ENCODE measurements around the gene WHAMM.
"Not testable (repeated sequence)": the region's sequence is repeated elsewhere in the genome, so short reads cannot be mapped to it uniquely, and the experiment has no call there.

Gene WHAMM

GRCh38 chr15:82865981-82866380 is 56.6 kb downstream of the WHAMM start:
- DNase-seq (ENCODE audit: low read depth, low spot score): not testable (repeated sequence)

- no peak for DNase-seq (ENCODE audit: low read depth, low spot score)
These were observed 61.4 kb downstream of the WHAMM start for GRCh38 chr15:82870727-82871320.

DNA sequence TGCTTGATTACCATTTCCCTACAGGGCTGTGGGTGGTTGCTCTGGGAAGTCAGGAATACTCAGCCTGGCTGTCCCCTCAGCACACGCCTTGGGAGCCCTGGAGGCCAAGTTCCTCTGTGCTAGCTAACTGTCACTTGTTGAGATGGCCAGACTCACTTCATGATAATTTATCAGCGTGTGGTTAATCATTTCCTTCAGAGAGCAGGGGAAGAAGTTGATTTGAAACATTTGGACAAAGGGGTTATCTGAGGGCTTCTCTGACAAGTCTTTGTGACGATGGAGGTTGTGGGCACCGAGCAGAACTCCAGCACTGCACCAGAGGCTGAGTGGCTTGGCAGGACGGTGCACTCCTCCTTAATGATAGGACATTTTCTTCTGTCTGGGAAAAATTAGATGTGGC is 61.9 kb downstream of the WHAMM start:
- no peak for DNase-seq (ENCODE audit: low read depth, low spot score)

DNA sequence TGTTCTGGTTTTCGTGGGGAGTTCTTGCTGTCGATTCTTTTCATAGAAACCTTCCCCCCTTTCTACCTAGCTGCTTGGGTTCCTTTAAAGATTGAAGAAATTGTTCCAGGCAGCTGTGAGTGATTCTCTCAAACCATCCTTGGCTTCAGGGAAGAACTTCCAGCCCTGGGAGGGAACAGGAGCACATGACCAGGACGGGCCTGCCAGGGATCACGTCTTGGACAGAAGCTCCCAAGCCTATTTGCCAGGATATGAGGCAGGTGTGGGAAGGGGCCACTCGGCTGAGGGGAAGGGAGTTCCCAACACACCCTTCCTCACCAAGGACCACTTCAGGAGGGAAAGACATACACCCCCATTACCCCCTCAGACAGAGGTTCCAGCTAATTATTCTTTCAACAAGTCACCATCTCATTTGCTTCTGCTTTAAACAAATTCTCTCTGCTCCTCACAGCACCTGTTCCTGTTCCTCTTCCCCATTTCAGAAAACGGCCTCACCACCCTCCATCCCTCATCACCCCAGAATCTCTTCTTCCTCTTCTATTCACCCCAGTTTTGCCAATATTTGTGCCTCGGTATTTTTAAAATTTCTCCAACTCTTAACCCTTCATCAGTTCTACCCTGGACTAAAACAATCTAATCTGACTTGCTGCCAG is 62.5 kb downstream of the WHAMM start:
- DNase-seq (ENCODE audit: low read depth, low spot score): no peak

- DNase-seq (ENCODE audit: low read depth, low spot score): no peak
These were observed 63.7 kb downstream of the WHAMM start for GRCh38 chr15:82873000-82873680.

- no peak for DNase-seq (ENCODE audit: low read depth, low spot score)
These were observed 64.8 kb downstream of the WHAMM start for GRCh38 chr15:82874267-82874666.

DNA sequence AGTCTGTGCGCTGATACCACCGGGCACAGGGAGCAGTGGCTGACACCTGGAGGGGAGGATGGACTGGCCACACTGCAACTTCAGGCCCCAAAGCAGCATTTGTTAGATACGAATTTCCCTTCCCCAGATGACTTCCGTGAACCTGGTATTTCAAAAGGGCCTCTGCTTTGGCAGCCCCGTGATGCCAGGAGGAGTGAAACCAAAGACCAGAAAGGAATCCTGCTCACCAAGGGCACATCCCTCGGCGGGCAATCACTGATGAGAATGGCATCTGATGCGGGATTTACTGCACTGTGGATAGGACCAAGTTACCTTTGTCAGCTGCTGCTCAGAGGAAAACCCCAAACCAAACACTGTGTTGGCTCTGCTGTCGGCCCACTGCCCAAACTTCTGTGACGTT is 65.5 kb downstream of the WHAMM start:
- DNase-seq (ENCODE audit: low read depth, low spot score): no peak

GRCh38 chr15:82875411-82876003 is 66.1 kb downstream of the WHAMM start:
- no peak for DNase-seq (ENCODE audit: low read depth, low spot score)

DNA sequence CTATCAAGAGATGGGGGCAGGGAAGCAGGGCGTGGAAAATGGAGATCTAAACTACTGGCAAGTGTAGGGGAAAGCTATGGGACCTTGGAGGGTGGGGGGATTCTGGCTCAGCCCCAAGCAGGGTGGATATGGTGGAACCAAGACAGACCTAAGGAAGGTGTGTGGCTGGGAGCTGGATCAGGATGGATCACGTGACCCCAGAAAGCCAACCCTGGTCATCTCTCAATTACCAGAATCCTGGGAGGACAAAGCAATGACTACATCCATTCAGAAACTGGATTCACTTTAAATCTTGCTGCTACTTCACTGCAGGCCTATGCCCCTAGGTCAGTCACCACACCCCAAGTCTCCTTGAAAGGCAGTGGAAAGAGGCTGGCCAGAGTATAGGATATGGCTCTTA is 68.4 kb downstream of the WHAMM start:
- DNase-seq (ENCODE audit: low read depth, low spot score): no peak

GRCh38 chr15:82878325-82878724 is 68.9 kb downstream of the WHAMM start:
- no peak for DNase-seq (ENCODE audit: low read depth, low spot score)

DNA sequence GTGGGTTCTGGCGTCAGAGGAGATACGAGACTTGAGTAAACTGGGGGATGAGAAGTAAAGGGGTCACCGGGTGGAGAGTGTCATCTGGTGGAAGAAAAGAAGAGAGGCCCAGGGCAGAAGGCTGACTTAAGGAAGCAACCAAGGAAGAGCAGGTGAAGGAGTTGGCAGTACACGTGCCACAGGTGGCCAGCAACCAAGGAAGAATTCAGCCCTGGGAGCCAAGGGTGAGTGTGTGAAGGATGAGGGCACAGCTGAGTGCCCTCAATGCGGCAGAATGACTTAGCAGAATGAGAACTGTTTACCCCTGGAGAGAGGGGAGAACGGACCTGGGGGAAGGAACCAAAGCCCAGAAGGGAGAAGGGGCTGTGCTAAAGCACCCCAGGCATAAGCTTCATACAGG is 71.3 kb downstream of the WHAMM start:
- no peak for DNase-seq (ENCODE audit: low read depth, low spot score)

GRCh38 chr15:82881747-82882146 is 72.3 kb downstream of the WHAMM start:
- no peak for DNase-seq (ENCODE audit: low read depth, low spot score)

DNA sequence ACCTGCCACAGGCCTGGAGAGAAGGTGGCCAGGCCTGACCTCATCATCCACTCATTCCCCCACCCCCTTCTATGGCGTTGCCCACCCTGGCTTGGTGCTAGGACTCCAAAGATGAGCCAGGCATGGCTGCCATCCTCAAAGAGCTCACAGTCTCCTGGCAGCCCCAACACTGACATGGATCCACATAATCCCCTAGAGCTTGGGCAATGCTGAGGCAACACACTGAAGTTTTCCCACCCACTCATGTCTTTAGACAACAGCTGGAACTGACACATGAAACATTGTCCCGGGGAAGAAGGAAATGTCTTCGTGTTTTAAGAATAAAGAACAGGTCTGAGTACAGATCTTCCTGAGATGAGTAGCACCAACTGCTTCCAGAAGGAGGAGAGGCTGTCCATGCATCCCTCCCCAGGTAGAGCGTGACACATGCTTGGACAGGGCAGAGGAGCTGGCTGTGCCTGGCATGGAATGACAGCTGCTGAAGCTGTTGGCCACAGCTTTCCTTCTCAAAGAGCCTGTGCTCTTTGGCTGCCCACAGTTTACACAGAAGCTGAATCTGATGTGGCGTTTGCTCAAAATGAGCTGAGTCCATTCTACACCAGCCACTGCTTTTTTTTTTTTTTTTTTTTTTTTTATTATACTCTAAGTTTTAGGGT is 73.0 kb downstream of the WHAMM start:
- no peak for DNase-seq (ENCODE audit: low read depth, low spot score)
